ENCODE data around the gene UFD1.

- TF ChIP-seq, protein P1, sequence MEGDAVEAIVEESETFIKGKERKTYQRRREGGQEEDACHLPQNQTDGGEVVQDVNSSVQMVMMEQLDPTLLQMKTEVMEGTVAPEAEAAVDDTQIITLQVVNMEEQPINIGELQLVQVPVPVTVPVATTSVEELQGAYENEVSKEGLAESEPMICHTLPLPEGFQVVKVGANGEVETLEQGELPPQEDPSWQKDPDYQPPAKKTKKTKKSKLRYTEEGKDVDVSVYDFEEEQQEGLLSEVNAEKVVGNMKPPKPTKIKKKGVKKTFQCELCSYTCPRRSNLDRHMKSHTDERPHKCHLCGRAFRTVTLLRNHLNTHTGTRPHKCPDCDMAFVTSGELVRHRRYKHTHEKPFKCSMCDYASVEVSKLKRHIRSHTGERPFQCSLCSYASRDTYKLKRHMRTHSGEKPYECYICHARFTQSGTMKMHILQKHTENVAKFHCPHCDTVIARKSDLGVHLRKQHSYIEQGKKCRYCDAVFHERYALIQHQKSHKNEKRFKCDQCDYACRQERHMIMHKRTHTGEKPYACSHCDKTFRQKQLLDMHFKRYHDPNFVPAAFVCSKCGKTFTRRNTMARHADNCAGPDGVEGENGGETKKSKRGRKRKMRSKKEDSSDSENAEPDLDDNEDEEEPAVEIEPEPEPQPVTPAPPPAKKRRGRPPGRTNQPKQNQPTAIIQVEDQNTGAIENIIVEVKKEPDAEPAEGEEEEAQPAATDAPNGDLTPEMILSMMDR (IDR thresholded peaks at IDR 0.05) = no peak
- TF ChIP-seq EP300 (IDR thresholded peaks at IDR 0.05) (no peak), POLR2A (IDR thresholded peaks at IDR 0.05) (no peak), POLR2AphosphoS5 (IDR thresholded peaks at IDR 0.05) (no peak)
Measured at GRCh38 chr22:19455033-19455432, 24.0 kb downstream of the UFD1 start.
